ENCODE measurements around the gene PKHD1.
"Not testable (repeated sequence)": the region's sequence is repeated elsewhere in the genome, so short reads cannot be mapped to it uniquely, and the experiment has no call there.

Gene PKHD1

DNA sequence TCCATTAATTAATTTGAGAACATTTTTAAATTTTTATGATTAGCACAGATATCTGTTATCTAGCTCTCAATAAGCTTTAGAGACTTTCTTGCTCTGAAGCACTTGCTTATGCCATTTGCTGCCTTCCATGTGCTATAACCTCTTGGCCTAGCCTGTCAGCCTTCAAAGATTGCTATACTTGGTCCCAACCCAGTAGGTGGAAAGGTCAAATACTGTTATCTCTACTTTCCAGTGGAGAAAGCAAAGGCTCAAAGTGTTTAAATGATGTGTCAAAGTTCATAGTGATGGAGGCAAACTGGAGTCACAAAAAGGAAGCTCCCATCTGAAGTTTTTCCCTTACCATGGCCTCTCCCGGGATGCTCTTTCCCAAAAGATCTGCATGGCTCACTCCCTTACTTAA is 125.1 kb downstream of the PKHD1 start:
- no peaks in the 10 kb centered on the region for H3K79me2 ChIP-seq (ENCODE audit: control insufficient read depth, insufficient read depth, low read length, unreplicated experiment)
- no peak overlapping the region for H3K27ac ChIP-seq (ENCODE audit: low read depth, low read length)
- H3K36me3 ChIP-seq (ENCODE audit: insufficient read depth, low read length), result no peaks in the 10 kb centered on the region
- H2AFZ ChIP-seq (ENCODE audit: low read length, unreplicated experiment), result no peak overlapping the region
- H3K4me3 ChIP-seq (ENCODE audit: low read depth, low read length), result no peak overlapping the region
- peaks cover 10% of the 10 kb centered on the region; the same call in 1 of the 2 replicates for H3K27me3 ChIP-seq (ENCODE audit: insufficient read depth, low read length)
- no peaks in the 10 kb centered on the region for H3K4me1 ChIP-seq (ENCODE audit: control insufficient read depth, insufficient read depth, low read length, unreplicated experiment)

DNA sequence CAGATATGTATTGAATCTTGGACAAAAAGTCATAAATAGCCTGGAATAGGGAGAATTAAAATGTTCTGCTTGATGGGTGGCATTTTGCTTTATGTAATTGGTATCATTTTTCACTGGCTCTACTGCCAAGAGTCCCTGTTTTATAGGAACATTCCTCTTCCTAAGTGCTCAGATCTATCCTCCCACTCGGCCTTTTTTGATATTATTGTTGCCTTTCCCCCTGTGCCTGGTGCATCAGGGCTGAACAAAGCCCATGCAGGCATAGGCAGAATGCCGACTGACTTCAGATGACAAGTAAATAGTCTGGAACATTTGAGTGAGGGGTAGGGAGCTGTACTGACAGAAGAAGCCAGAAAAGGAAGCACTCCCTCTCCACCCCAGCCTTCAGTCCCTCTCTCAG is 127.0 kb downstream of the PKHD1 start:
- H3K79me2 ChIP-seq (ENCODE audit: control insufficient read depth, insufficient read depth, low read length, unreplicated experiment), result no peaks in the 10 kb centered on the region
- H3K27me3 ChIP-seq (ENCODE audit: insufficient read depth, low read length), result peaks cover 10% of the 10 kb centered on the region; the same call in 1 of the 2 replicates
- no peak overlapping the region for H2AFZ ChIP-seq (ENCODE audit: low read length, unreplicated experiment)
- H3K27ac ChIP-seq (ENCODE audit: low read depth, low read length), result no peak overlapping the region
- no peaks in the 10 kb centered on the region for H3K36me3 ChIP-seq (ENCODE audit: insufficient read depth, low read length)
- no peaks in the 10 kb centered on the region for H3K4me1 ChIP-seq (ENCODE audit: control insufficient read depth, insufficient read depth, low read length, unreplicated experiment)
- H3K4me3 ChIP-seq (ENCODE audit: low read depth, low read length), result no peak overlapping the region

DNA sequence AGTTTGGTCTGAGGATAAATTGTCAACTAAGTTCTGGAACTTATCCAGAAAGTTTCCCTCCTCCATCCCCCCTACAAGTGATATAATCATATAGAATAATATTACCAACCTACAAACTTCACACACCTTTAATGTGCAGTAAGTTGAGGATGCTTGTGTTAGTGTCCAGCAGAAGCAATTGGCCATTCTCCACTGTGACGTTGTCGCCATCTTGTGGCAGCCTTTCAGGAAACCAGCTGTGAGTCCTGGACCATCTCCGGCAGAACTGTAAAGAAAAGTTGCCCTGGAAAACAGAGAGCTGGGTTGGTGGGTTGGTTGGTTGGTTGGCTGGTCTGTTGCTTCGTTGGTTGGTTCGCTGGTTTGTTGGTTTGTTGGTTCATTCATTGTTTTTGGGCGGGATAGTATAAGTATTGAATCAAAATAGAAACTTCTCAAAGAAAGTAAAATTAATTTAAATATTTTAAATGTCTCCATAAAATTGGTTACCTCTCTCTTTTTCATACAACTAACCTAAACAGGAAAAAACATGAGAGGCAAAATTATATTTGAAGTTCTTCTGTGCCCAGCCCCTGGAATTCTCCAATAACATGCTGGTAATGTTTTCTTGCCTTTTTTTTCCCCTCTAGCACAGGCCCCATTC is 127.5 kb downstream of the PKHD1 start:
- Histone ChIP-seq H3K36me3 (ENCODE audit: insufficient read depth, low read length) (no peaks in the 10 kb centered on the region), H3K79me2 (ENCODE audit: control insufficient read depth, insufficient read depth, low read length, unreplicated experiment) (no peaks in the 10 kb centered on the region), H2AFZ (ENCODE audit: low read length, unreplicated experiment) (no peak overlapping the region), H3K4me3 (ENCODE audit: low read depth, low read length) (no peak overlapping the region), H3K27me3 (ENCODE audit: insufficient read depth, low read length) (peaks cover 10% of the 10 kb centered on the region; the same call in 1 of the 2 replicates), H3K4me1 (ENCODE audit: control insufficient read depth, insufficient read depth, low read length, unreplicated experiment) (no peaks in the 10 kb centered on the region), H3K27ac (ENCODE audit: low read depth, low read length) (no peak overlapping the region)

DNA sequence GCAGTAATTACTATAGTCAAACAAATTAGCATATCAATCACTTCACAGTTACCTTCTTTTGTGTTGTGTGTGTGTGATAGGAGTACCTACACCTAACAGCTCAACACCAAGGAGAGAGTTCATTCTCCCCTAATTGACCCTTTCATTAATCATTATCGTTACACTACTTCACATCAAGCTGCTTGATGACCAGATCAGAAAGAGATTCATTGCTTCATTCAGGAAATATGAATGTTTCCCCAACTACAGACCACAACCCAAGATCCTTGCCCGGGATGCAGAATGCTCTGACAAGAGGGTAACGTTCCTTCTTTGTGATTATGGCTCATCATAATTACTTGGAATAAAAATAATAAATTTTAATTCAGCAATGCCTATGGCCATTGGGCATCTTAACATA is 132.7 kb downstream of the PKHD1 start:
- no peak overlapping the region for H2AFZ ChIP-seq (ENCODE audit: low read length, unreplicated experiment)
- no peak overlapping the region for H3K4me3 ChIP-seq (ENCODE audit: low read depth, low read length)
- H3K36me3 ChIP-seq (ENCODE audit: insufficient read depth, low read length), result no peaks in the 10 kb centered on the region
- H3K27ac ChIP-seq (ENCODE audit: low read depth, low read length), result no peak overlapping the region
- no peaks in the 10 kb centered on the region for H3K4me1 ChIP-seq (ENCODE audit: control insufficient read depth, insufficient read depth, low read length, unreplicated experiment)
- H3K79me2 ChIP-seq (ENCODE audit: control insufficient read depth, insufficient read depth, low read length, unreplicated experiment), result no peaks in the 10 kb centered on the region
- no peaks in the 10 kb centered on the region; the same call in 1 of the 2 replicates for H3K27me3 ChIP-seq (ENCODE audit: insufficient read depth, low read length)

DNA sequence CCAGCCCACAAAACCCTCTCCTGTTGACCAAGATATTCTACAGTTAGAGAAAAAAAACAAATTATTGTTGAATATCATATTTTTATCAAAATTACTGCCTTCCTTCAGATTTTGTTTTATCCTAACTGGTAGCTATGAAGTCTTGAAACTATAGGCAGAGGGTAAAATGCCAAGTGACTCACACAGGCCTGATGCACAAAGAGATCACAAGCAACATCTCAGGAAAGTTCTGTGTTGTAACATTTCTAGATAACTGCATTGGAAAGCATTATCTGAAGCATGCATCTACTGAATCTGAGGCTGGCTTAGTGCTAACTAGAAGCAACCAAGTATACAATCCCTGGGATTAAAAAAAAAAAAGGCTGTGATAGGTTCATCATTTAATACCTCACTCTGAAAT is 134.2 kb downstream of the PKHD1 start:
- no peaks in the 10 kb centered on the region for H3K36me3 ChIP-seq (ENCODE audit: insufficient read depth, low read length)
- no peaks in the 10 kb centered on the region for H3K27me3 ChIP-seq (ENCODE audit: insufficient read depth, low read length)
- no peak overlapping the region for H3K27ac ChIP-seq (ENCODE audit: low read depth, low read length)
- no peaks in the 10 kb centered on the region for H3K79me2 ChIP-seq (ENCODE audit: control insufficient read depth, insufficient read depth, low read length, unreplicated experiment)
- no peaks in the 10 kb centered on the region for H3K4me1 ChIP-seq (ENCODE audit: control insufficient read depth, insufficient read depth, low read length, unreplicated experiment)
- H2AFZ ChIP-seq (ENCODE audit: low read length, unreplicated experiment), result no peak overlapping the region
- no peak overlapping the region for H3K4me3 ChIP-seq (ENCODE audit: low read depth, low read length)

DNA sequence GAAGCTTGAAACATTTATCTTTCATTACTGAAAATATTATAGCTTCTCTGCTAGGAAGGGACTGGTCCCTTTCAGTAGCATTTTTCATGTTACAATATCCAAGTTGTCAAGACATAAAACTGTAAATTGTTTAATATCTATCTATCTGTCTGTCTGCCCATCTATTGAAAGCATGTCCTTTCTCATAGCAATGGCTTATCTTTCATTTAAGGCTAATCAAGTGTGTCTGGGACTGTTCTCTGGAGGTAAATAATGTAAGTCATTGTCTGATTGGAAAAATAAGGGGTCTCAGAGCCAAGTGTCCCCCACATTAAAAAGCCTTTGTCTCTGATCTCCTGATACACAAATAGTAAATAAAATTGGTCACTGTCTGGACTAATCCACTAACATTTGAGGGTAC is 135.5 kb downstream of the PKHD1 start:
- Histone ChIP-seq H3K36me3 (ENCODE audit: insufficient read depth, low read length) (no peaks in the 10 kb centered on the region), H2AFZ (ENCODE audit: low read length, unreplicated experiment) (no peak overlapping the region), H3K27ac (ENCODE audit: low read depth, low read length) (no peak overlapping the region), H3K4me3 (ENCODE audit: low read depth, low read length) (no peak overlapping the region), H3K79me2 (ENCODE audit: control insufficient read depth, insufficient read depth, low read length, unreplicated experiment) (no peaks in the 10 kb centered on the region), H3K4me1 (ENCODE audit: control insufficient read depth, insufficient read depth, low read length, unreplicated experiment) (no peaks in the 10 kb centered on the region), H3K27me3 (ENCODE audit: insufficient read depth, low read length) (no peaks in the 10 kb centered on the region)

DNA sequence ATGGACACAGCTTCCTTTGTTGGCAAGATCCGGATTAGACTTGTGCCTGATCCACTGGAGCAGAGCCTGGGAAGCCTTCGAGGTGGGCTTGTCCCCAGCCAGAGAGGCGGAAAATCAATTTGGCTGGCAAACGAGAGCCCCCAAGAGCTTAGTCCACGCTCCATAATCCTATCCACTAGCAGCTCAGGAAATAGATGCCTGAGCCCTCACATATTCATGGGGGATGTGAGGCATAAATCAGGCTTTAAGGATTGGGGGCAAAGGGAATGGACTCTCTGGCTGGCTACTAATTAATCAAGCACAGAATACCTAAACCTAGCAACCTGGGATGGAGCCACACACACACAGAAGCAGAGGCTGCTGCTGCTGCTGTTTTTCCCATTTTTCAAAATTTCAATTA is 137.9 kb downstream of the PKHD1 start:
- Histone ChIP-seq H3K36me3 (ENCODE audit: insufficient read depth, low read length) (no peaks in the 10 kb centered on the region), H3K27ac (ENCODE audit: low read depth, low read length) (no peak overlapping the region), H3K4me1 (ENCODE audit: control insufficient read depth, insufficient read depth, low read length, unreplicated experiment) (no peaks in the 10 kb centered on the region), H3K4me3 (ENCODE audit: low read depth, low read length) (no peak overlapping the region), H3K27me3 (ENCODE audit: insufficient read depth, low read length) (no peaks in the 10 kb centered on the region), H3K79me2 (ENCODE audit: control insufficient read depth, insufficient read depth, low read length, unreplicated experiment) (no peaks in the 10 kb centered on the region), H2AFZ (ENCODE audit: low read length, unreplicated experiment) (no peak overlapping the region)

DNA sequence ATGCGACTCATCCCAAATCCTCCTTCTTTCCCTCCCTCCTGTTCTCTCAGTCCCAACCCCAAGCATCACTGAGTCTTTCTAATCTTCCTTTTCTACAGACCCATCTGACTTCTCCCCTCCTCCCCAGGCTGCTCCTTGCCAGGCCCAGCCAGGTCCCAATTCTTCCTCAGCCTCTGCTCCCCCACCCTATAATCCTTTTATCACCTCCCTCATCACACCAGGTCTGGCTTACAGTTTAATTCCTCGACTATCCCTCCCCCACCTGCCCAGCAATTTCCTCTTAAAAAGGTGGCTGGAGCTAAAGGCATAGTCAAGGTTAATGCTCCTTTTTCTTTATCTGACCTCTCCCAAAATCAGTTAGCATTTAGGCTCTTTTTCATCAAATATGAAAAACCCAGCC is 147.7 kb downstream of the PKHD1 start:
- H3K4me1 ChIP-seq (ENCODE audit: control insufficient read depth, insufficient read depth, low read length, unreplicated experiment); H3K36me3 ChIP-seq (ENCODE audit: insufficient read depth, low read length); H3K27ac ChIP-seq (ENCODE audit: low read depth, low read length); H3K4me3 ChIP-seq (ENCODE audit: low read depth, low read length); H3K27me3 ChIP-seq (ENCODE audit: insufficient read depth, low read length); H2AFZ ChIP-seq (ENCODE audit: low read length, unreplicated experiment); H3K79me2 ChIP-seq (ENCODE audit: control insufficient read depth, insufficient read depth, low read length, unreplicated experiment): not testable (repeated sequence)

DNA sequence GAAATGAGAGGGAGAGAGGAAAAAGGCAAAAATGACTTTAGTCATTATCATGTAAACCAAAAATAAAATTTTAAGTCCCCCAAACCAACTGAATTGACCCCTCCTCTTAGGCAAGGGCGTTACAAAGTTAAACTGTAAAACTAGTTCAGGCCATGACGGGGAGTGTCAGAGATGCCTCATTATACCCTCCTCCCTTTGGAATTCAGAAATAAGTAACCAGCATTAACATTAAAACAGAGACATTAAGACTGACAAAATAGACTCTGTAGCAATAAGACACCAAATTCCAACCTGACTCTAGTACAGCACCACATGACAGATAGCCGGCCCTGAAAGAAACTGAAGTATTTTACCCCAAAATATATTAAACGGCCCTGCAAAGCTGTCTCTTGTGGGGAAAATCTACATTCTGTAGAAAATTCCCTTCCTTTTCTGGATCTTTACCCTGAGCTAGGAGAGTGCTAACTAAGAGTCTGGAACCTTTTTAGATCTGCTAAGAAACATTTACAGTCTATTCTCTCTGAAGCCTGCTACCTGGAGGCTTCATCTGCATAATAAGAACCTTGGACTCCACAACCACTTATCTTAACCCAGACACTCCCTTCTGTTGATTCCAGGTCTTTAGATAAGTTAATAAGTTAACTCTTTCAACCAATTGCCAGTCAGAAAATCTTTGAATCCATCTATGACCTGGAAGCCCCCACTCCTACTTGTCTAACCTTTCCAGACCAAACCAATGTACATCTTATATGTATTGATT is 150.7 kb downstream of the PKHD1 start:
- Histone ChIP-seq H3K4me1 (ENCODE audit: control insufficient read depth, insufficient read depth, low read length, unreplicated experiment) (no peaks in the 10 kb centered on the region), H3K27ac (ENCODE audit: low read depth, low read length) (no peak overlapping the region), H3K79me2 (ENCODE audit: control insufficient read depth, insufficient read depth, low read length, unreplicated experiment) (no peaks in the 10 kb centered on the region), H3K27me3 (ENCODE audit: insufficient read depth, low read length) (no peaks in the 10 kb centered on the region), H3K4me3 (ENCODE audit: low read depth, low read length) (no peak overlapping the region), H2AFZ (ENCODE audit: low read length, unreplicated experiment) (no peak overlapping the region), H3K36me3 (ENCODE audit: insufficient read depth, low read length) (no peaks in the 10 kb centered on the region)

DNA sequence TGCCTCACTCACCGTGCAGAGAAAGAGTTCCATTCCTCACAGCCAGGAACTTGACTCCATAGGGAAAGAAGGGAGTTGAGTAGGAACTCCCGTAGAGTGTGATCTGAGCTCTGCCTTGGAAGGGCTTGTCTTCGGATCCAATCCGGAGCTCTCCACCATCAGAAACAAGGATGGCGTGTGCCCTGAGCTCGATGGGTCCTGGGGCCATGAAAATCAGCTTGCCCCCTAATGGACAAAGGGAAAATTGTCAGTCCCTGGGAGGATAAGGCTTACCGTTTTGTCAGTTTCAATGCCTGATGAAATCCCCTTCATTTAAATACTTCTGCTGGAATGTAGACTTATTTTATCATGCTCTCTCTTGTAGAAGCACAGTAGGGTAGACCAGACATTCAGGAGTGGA is 153.3 kb downstream of the PKHD1 start:
- Histone ChIP-seq H3K27ac (ENCODE audit: low read depth, low read length) (no peak overlapping the region), H2AFZ (ENCODE audit: low read length, unreplicated experiment) (no peak overlapping the region), H3K4me3 (ENCODE audit: low read depth, low read length) (no peak overlapping the region), H3K4me1 (ENCODE audit: control insufficient read depth, insufficient read depth, low read length, unreplicated experiment) (no peaks in the 10 kb centered on the region), H3K27me3 (ENCODE audit: insufficient read depth, low read length) (no peaks in the 10 kb centered on the region), H3K79me2 (ENCODE audit: control insufficient read depth, insufficient read depth, low read length, unreplicated experiment) (no peaks in the 10 kb centered on the region), H3K36me3 (ENCODE audit: insufficient read depth, low read length) (no peaks in the 10 kb centered on the region)

DNA sequence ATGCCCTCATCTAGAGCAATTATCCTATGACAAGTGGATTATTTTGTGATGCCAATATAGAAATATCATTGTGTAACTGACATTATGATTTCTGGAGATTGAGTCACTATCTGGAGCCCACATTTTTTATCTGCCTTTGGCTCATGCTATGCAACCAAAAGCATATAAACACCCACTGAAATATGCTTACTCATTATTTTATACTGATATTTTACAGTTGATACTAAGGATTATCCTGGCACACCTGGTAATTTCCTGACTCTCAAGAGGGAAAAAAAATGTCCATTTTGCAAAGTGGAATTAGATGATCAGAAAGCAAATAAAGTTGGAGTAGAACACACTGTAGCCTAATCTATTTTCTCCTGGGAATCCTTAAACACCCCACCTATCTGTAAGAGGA is 154.5 kb downstream of the PKHD1 start:
- Histone ChIP-seq H3K4me1 (ENCODE audit: control insufficient read depth, insufficient read depth, low read length, unreplicated experiment) (no peaks in the 10 kb centered on the region), H3K27ac (ENCODE audit: low read depth, low read length) (no peak overlapping the region), H3K36me3 (ENCODE audit: insufficient read depth, low read length) (no peaks in the 10 kb centered on the region), H3K27me3 (ENCODE audit: insufficient read depth, low read length) (no peaks in the 10 kb centered on the region), H3K79me2 (ENCODE audit: control insufficient read depth, insufficient read depth, low read length, unreplicated experiment) (no peaks in the 10 kb centered on the region), H2AFZ (ENCODE audit: low read length, unreplicated experiment) (no peak overlapping the region), H3K4me3 (ENCODE audit: low read depth, low read length) (no peak overlapping the region)
